Activated CD4-positive, alpha-beta memory T cell treated with anti-CD3 and anti-CD28 coated beads, Interleukin-2, amount 10 ng/mL, durations not matched to agents 7 days and 5 days (primary cell): Measurements from ENCODE around the gene PAX6. TPM values are rescaled to one million over a fixed set of nuclear protein-coding genes. Genes with fewer than 3 reads are reported as not detected.
"Not testable (repeated sequence)": the region's sequence is repeated elsewhere in the genome, so short reads cannot be mapped to it uniquely, and the experiment has no call there.

Experiments used
- CTCF ChIA-PET: fragments of 350-600 bp; sonication (Branson Sonifier 250); formaldehyde crosslinking; loops from one replicate; lab custom pipeline; 2021; ENCODE audit warnings: antibody characterized with exemption, inconsistent platforms; lab: Charles Lee
- POLR2A ChIA-PET: fragments of 350-600 bp; sonication (Branson Sonifier 250); formaldehyde crosslinking; loops from one replicate; lab custom pipeline; 2021; ENCODE audit warnings: antibody characterized with exemption; lab: Charles Lee
- DNase-seq: peaks from one replicate; pipeline ENCODE4 v3.0.0-alpha.2; 2020
- H3K27ac Mint-ChIP-seq: one replicate; pipeline ENCODE4 v1.8.0; 2021; ENCODE audit warnings: mild to moderate bottlenecking, mixed read lengths
- H3K27me3 Mint-ChIP-seq: one replicate; pipeline ENCODE4 v1.8.0; 2021; ENCODE audit warnings: mixed read lengths
- H3K36me3 Mint-ChIP-seq: one replicate; pipeline ENCODE4 v1.8.0; 2021; ENCODE audit warnings: low read depth, mixed read lengths
- H3K4me1 Mint-ChIP-seq: one replicate; pipeline ENCODE4 v1.8.0; 2021; ENCODE audit warnings: mixed read lengths
- H3K4me3 Mint-ChIP-seq: one replicate; pipeline ENCODE4 v1.8.0; 2021; ENCODE audit warnings: mild to moderate bottlenecking, mixed read lengths
- H3K9me3 Mint-ChIP-seq: one replicate; pipeline ENCODE4 v1.8.0; 2021; ENCODE audit warnings: mixed read lengths
- total RNA-seq, 2 experiments: library from RNA; stranded (reverse); gene quantifications; one replicate each; pipeline ENCODE4 v1.2.3, GENCODE V29; 2021

Gene PAX6
- total RNA-seq, 2 experiments from 2014 or later: not detected

DNA sequence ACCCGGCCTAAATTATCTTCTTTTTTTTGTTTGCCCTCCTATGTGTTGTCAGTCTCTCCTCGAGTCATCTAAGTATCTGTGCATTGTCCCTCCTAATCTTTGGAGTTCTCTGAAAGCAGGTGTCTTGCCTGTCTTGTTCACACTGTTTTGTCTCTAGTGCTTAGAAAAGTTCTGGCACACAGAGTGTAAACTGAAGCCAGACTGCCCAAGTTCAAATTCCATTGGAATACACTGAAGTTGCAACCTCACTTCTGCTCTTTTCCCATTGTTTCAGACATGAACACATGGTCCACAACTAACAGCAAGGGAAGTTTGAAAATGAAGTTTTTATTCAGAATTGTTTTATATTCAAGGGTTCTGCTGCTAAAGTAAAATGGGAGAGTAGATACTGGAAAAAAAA lies 38.7 kb downstream of the PAX6 start:
- Mint-ChIP-seq H3K27me3 (no peaks in the 10 kb centered on the region), H3K4me1 (no peaks in the 10 kb centered on the region), H3K4me3 (no peak overlapping the region), H3K36me3 (peaks cover 3% of the 10 kb centered on the region), H3K9me3 (no peaks in the 10 kb centered on the region), H3K27ac (no peak overlapping the region)
- ChIA-PET POLR2A (no interaction called here), CTCF (no interaction called here)
- DNase-seq: no peak

DNA sequence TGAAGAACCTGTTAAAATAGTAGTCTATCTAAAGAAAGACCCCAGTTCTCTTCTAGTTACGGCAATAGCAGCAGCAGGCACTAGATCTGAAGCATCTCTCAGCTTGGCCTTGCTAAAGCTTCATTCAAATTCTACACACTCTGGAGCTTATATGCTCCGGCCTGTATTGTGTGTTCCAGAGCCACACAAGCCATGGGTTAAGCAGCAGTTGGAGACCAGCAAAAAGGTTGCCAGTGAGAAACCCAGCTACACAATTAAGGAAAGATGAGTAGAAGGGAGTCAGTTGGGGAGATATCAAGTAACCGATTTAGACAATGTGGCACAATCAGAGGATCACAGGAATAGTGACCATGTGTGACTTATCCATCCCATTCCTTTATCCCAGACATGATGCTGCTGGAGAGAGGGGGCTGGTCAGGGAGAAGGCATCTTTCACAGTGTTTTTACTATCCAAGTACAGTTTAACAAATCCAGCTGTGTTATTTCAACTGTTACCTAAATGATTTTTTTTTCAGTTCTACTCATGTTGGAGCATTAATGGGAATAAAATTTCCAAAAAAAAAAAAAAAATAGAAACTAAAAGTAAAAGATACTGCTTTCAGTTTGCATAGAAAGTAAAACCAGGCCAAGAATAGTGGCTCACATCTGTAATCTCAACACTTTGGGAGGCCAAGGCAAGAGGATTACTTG lies 41.0 kb downstream of the PAX6 start:
- Mint-ChIP-seq H3K4me1 (no peaks in the 10 kb centered on the region), H3K27ac (no peak overlapping the region), H3K9me3 (no peaks in the 10 kb centered on the region), H3K27me3 (no peaks in the 10 kb centered on the region), H3K4me3 (no peak overlapping the region), H3K36me3 (peaks cover 3% of the 10 kb centered on the region)
- CTCF ChIA-PET: no interaction called here
- no peak for DNase-seq
- POLR2A ChIA-PET: no interaction called here

DNA sequence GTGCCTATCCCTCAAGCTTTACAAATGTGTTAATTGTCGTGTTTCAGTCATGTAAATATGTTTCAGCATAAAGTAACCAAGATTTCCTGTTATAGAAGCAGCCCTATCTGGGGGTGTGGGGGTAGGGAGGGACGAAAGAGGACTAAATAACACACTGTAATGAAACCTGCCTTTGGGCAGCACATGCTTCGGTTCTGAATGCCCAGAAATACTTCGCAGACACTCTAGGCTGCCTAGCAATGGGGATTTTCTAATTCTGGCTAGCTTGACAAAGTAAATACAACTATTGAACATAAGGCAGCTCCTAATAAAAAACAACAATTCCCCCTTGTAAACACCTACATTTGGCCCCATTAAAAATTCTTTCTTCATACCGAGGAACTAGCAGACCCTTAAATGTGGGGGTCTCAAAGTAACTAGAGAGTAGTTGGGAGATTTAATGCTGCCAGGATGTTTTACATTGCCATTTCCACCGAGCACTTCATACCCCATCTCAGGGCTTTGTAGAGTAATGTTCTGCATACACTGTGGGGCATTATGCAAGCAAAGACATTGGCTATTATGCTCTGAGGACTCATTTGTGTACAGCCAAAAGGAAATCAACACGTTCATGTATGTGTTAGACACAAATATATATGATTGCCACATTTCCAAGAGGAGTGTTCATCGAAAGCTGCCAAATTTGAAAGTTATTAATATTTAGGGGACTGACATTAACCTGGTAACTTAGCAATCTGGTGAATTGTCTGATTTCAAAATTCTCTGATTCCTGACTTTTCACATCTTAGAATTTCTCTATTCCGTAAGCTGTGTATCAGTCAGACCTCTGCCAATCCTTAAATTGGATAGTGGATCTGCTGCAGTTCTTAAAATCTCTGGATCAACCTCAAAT lies 42.1 kb downstream of the PAX6 start:
- DNase-seq: no peak
- Mint-ChIP-seq H3K9me3 (no peaks in the 10 kb centered on the region), H3K4me3 (no peak overlapping the region), H3K36me3 (peaks cover 3% of the 10 kb centered on the region), H3K27me3 (no peaks in the 10 kb centered on the region), H3K27ac (no peak overlapping the region), H3K4me1 (no peaks in the 10 kb centered on the region)
- POLR2A ChIA-PET: no interaction called here
- CTCF ChIA-PET: no interaction called here

DNA sequence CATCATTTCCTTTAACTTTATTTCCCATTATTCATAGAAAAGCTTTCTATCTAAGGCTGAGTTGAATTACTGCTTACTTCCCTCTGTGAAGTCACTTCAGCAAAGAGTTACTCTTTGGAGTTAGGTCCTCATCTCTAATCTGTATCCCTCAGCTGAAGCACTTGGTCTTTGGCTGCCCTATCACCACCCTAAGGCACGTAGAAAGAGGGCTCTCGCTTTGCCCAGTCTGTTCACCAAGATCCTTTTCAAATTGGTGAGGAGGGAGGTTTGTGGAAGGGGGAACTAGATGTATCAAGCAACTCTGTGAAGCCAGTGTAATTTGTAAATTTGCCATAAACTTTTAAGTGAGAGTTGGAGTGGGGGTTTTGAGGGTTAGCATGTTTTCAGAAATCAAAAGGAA lies 43.4 kb downstream of the PAX6 start:
- peaks cover 3% of the 10 kb centered on the region for H3K36me3 Mint-ChIP-seq
- ChIA-PET POLR2A (no interaction called here), CTCF (no interaction called here)
- H3K4me1 Mint-ChIP-seq: no peaks in the 10 kb centered on the region
- H3K4me3 Mint-ChIP-seq: no peak overlapping the region
- no peaks in the 10 kb centered on the region for H3K9me3 Mint-ChIP-seq
- H3K27ac Mint-ChIP-seq: no peak overlapping the region
- DNase-seq: no peak
- no peaks in the 10 kb centered on the region for H3K27me3 Mint-ChIP-seq

DNA sequence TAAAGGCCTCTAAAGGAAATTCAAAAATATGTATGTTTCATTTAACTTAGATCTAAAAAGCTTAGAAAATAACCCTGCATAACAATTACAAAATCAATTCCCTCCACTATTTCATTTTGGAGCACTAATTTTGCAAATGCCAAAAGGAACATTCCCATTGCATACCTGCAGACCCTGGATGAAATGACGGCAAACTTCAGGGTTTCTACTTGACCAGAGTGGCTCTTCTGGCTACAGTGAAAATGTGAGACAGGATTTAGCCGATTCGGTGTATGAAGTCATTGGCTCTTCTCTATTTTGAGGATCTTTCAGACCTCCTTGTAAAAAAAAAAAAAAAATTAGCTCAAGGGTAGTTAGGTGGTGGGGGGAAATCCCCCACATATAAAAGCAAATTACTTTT lies 44.1 kb downstream of the PAX6 start:
- no peaks in the 10 kb centered on the region for H3K9me3 Mint-ChIP-seq
- ChIA-PET POLR2A (no interaction called here), CTCF (no interaction called here)
- H3K27me3 Mint-ChIP-seq: no peaks in the 10 kb centered on the region
- H3K4me1 Mint-ChIP-seq: no peaks in the 10 kb centered on the region
- DNase-seq: no peak
- H3K4me3 Mint-ChIP-seq: no peak overlapping the region
- H3K27ac Mint-ChIP-seq: no peak overlapping the region
- H3K36me3 Mint-ChIP-seq: no peaks in the 10 kb centered on the region

DNA sequence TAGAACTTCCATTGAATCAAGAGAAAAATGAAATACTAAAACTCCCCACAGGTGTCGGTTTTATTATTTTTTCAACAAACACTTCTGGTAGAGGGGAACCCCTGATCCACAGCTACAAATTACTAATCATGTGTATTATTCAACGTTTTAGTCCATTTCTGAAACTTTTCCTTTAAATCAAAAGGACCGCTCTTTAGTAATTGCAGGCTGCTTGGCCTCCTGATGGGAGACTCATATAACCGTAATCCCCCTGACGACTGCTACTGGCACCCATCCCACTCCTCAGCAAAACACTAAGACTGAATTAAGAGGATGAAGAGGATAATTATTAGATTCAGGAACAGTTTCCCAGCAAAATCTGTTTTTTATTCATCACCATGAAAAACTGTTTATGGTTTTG lies 46.4 kb downstream of the PAX6 start:
- ChIA-PET CTCF (no interaction called here), POLR2A (no interaction called here)
- Mint-ChIP-seq H3K4me1 (no peaks in the 10 kb centered on the region), H3K4me3 (no peak overlapping the region), H3K27me3 (no peaks in the 10 kb centered on the region), H3K27ac (no peak overlapping the region), H3K36me3 (no peaks in the 10 kb centered on the region), H3K9me3 (no peaks in the 10 kb centered on the region)
- no peak for DNase-seq

DNA sequence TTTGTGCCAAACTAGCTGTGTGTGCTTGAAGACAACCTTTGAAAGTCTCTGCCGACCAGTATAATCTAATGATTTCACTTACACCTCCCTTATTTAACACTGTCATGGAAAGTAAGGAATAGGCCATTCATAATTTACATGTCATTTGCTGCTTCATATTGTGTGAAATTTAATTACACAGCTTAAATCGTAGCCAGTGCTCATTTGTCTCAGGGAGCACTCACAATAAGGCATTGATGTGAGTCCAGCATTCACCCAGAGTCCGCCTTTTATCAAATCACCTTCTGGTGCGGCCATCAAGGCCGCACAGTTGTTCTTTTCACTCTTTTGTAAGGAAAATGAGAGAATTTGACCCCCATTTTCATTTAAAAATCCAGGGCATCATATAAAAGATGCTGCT lies 46.9 kb downstream of the PAX6 start:
- ChIA-PET POLR2A (no interaction called here), CTCF (no interaction called here)
- H3K4me3 Mint-ChIP-seq: no peak overlapping the region
- H3K27me3 Mint-ChIP-seq: no peaks in the 10 kb centered on the region
- no peaks in the 10 kb centered on the region for H3K9me3 Mint-ChIP-seq
- no peaks in the 10 kb centered on the region for H3K36me3 Mint-ChIP-seq
- DNase-seq: no peak
- no peaks in the 10 kb centered on the region for H3K4me1 Mint-ChIP-seq
- no peak overlapping the region for H3K27ac Mint-ChIP-seq

DNA sequence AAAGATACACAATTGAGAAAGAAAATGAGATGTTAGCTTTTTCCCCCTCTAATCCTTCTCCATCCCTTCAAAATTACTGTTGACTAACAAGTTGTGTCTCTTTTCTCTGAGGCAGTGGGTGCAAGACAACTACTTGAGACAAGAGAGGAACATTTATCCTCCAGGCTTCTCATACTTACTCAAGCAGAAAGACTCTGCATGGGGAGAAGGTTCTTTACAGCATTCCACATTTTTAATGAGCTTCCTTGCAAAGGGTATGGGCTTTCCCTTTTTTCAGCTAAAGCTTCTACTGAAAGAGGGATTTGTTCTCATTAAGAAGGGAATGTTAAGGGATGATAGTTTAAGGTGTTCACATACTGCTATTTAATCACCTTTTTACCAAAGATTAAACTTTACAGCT lies 47.8 kb downstream of the PAX6 start:
- no peak for DNase-seq
- no peaks in the 10 kb centered on the region for H3K27me3 Mint-ChIP-seq
- POLR2A ChIA-PET: no interaction called here
- H3K36me3 Mint-ChIP-seq: no peaks in the 10 kb centered on the region
- no peak overlapping the region for H3K4me3 Mint-ChIP-seq
- CTCF ChIA-PET: interaction anchor here (0.6 kb wide), 1 partner anchor 175 kb away, joined by 3 read pairs; no protein-coding TSS in a partner anchor
- no peak overlapping the region for H3K27ac Mint-ChIP-seq
- no peaks in the 10 kb centered on the region for H3K4me1 Mint-ChIP-seq
- H3K9me3 Mint-ChIP-seq: no peaks in the 10 kb centered on the region

DNA sequence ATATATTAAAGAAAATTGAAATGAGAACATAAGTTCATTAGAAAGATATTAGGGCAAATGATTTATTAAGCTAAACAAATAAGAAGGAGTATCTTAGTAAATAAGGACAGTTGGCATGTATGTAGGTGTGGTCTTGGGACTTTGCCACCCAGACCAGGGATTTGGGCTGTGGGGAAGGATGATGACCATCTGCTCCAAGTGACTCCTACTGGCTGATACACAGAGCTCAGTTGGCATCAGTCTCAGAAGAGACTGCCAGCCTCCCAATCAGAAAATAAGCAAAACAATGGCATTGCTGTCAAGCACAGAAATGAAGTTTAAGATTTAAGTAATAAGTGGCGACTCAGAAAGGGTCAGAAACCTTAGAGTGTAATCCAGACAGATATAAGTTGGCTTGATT lies 49.5 kb downstream of the PAX6 start:
- no peak overlapping the region for H3K4me3 Mint-ChIP-seq
- POLR2A ChIA-PET: no interaction called here

DNA sequence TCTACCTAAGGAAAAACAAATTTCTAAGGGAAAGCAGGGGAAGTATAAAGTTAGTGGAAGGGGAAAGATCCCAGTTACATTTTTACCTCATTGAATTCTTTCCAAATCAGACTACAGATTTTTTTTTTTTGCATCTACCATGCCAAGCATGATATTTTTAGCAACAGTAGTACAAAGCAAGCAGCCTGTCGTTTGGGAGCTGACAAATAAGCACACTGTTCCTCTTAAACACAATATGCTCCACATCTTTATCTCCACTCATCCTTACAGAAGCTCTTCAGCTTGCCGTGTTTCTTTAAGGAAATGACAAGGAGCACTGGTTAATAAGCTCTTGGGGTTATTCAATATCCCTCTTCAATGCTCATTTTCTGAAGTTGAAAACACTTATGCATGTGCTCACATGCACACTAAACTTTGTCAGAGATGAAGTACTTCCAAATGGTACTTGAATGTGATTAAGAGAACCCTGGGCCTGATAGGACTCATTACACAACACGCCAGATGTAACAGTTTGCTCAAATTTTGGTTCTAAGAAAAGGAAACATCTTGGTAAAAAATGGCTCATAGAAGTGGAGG lies 53.8 kb downstream of the PAX6 start:
- H3K27me3 Mint-ChIP-seq: no peaks in the 10 kb centered on the region
- no peaks in the 10 kb centered on the region for H3K9me3 Mint-ChIP-seq
- CTCF ChIA-PET: no interaction called here
- no peaks in the 10 kb centered on the region for H3K36me3 Mint-ChIP-seq
- H3K27ac Mint-ChIP-seq: no peak overlapping the region
- H3K4me3 Mint-ChIP-seq: no peak overlapping the region
- H3K4me1 Mint-ChIP-seq: no peaks in the 10 kb centered on the region
- POLR2A ChIA-PET: no interaction called here
- DNase-seq: no peak

More for the DNA sequence above, 49.5 kb downstream of the PAX6 start:
- CTCF ChIA-PET: interaction anchor here (0.6 kb wide), 1 partner anchor 15 kb away, joined by 3 read pairs; no protein-coding TSS in a partner anchor
- no peaks in the 10 kb centered on the region for H3K36me3 Mint-ChIP-seq
- H3K4me1 Mint-ChIP-seq: no peaks in the 10 kb centered on the region
- no peak overlapping the region for H3K27ac Mint-ChIP-seq
- no peak for DNase-seq
- H3K9me3 Mint-ChIP-seq: no peaks in the 10 kb centered on the region
- no peaks in the 10 kb centered on the region for H3K27me3 Mint-ChIP-seq

DNA sequence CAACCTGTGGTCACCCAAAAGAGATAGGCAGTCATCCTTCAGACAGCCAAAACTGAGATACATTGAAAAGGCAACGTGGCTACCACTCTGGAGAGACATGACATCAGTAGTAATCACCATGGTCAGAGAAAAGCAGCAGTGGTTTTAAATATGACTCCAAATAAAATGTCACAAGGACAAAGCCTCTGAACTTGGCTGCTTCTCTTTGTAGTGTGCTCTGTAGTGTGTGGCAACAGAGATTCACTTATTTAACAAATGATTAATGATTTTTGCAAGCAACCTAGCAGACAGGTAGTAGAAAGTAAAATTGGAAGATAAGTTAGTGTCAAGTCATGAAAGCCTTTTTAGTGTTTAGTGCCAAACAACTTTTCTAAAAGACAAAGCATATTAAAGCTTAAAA lies 63.5 kb downstream of the PAX6 start:
- H3K36me3 Mint-ChIP-seq: no peaks in the 10 kb centered on the region
- no peaks in the 10 kb centered on the region for H3K4me1 Mint-ChIP-seq
- no peaks in the 10 kb centered on the region for H3K9me3 Mint-ChIP-seq
- H3K27me3 Mint-ChIP-seq: no peaks in the 10 kb centered on the region
- DNase-seq: no peak
- CTCF ChIA-PET: no interaction called here
- no peak overlapping the region for H3K4me3 Mint-ChIP-seq
- POLR2A ChIA-PET: no interaction called here
- H3K27ac Mint-ChIP-seq: no peak overlapping the region

DNA sequence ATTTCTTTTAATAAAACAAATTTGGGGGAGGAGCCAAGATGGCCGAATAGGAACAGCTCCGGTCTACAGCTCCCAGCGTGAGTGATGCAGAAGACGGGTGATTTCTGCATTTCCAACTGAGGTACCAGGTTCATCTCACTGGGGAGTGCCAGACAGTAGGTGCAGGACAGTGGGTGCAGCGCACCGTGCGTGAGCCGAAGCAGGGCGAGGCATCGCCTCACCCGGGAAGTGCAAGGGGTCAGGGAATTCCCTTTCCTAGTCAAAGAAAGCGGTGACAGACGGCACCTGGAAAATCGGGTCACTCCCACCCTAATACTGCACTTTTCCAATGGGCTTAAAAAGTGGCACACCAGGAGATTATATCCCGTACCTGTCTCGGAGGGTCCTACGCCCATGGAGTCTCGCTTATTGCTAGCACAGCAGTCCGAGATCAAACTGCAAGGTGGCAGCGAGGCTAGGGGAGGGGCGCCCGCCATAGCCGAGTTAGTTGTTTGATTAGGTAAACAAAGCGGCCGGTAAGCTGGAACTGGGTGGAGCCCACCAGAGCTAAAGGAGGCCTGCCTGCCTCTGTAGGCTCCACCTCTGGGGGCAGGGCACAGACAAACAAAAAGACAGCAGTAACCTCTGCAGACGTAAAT lies 70.3 kb downstream of the PAX6 start:
- DNase-seq, H3K9me3 Mint-ChIP-seq, CTCF ChIA-PET, H3K4me1 Mint-ChIP-seq, H3K4me3 Mint-ChIP-seq, H3K27me3 Mint-ChIP-seq, POLR2A ChIA-PET, H3K27ac Mint-ChIP-seq, H3K36me3 Mint-ChIP-seq: not testable (repeated sequence)

DNA sequence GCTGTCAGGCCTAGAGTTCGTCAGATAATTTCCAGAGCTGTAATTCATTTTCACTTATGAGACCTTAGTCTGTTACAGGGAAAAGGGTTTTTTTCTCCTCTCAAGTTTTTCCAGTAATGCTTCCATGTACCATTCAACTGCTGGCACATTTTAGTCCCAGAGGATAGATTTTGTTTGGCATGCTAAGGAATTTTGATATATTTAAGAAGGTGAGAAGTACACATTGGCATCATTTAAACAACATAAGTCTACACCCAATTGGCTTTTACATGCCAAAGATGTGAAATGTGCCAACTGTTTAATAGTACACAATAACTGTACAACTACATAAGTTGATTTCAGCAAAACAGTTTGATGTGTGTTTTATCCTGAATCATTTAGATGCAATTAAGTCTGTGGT lies 71.0 kb downstream of the PAX6 start:
- H3K27me3 Mint-ChIP-seq: no peaks in the 10 kb centered on the region
- no peak for DNase-seq
- no peaks in the 10 kb centered on the region for H3K4me1 Mint-ChIP-seq
- H3K36me3 Mint-ChIP-seq: no peaks in the 10 kb centered on the region
- peaks cover 2% of the 10 kb centered on the region for H3K9me3 Mint-ChIP-seq
- ChIA-PET POLR2A (no interaction called here), CTCF (no interaction called here)
- H3K4me3 Mint-ChIP-seq: no peak overlapping the region
- no peak overlapping the region for H3K27ac Mint-ChIP-seq
